Liver (tissue), 9 donors: ENCODE measurements around the gene B3GNT2. TPM values are rescaled to one million over a fixed set of nuclear protein-coding genes. Genes with fewer than 3 reads are reported as not detected.

Experiments
- DNase-seq: peaks from one replicate; pipeline ENCODE4 v3.0.0-alpha.2; 2017; ENCODE audit warnings: low spot score
- H3K27ac ChIP-seq, 2 donors: one replicate each; pipeline ENCODE4 v1.7.0; 2013; ENCODE audit warnings: inconsistent platforms in 2 of 2, low read length in 2 of 2, control low read depth in 1 of 2, low read depth in 1 of 2, mild to moderate bottlenecking in 1 of 2
- H3K27me3 ChIP-seq, 4 donors: one replicate each; pipeline versions ENCODE4 v1.6.1 to v1.7.0; 2013; ENCODE audit warnings: low read length in 3 of 4, inconsistent platforms in 1 of 4, mild to moderate bottlenecking in 1 of 4, moderate library complexity in 1 of 4; ENCODE audit not compliant: control insufficient read depth in 4 of 4, insufficient read depth in 4 of 4
- H3K36me3 ChIP-seq, 4 donors: one replicate each; pipeline versions ENCODE4 v1.6.1 to v1.7.0; 2013; ENCODE audit warnings: low read length in 3 of 4, mild to moderate bottlenecking in 3 of 4, low read depth in 1 of 4, moderate library complexity in 1 of 4; ENCODE audit not compliant: control insufficient read depth in 4 of 4, insufficient read depth in 3 of 4
- H3K4me1 ChIP-seq, 4 donors: one replicate each; pipeline versions ENCODE4 v1.6.1 to v1.7.0; 2013; ENCODE audit warnings: low read length in 3 of 4, mild to moderate bottlenecking in 3 of 4, moderate library complexity in 1 of 4; ENCODE audit not compliant: control insufficient read depth in 4 of 4, insufficient read depth in 4 of 4
- H3K4me3 ChIP-seq, 3 donors: one replicate each; pipeline versions ENCODE4 v1.6.1 to v1.7.0; 2013; ENCODE audit warnings: low read length in 3 of 3, control low read depth in 1 of 3, low read depth in 1 of 3, mild to moderate bottlenecking in 1 of 3
- H3K9ac ChIP-seq, 2 donors: one replicate each; pipeline ENCODE4 v1.7.0; 2013; ENCODE audit warnings: low read length in 2 of 2, mild to moderate bottlenecking in 2 of 2, moderate library complexity in 2 of 2, control low read depth in 1 of 2, low read depth in 1 of 2
- H3K9me3 ChIP-seq, 4 donors: one replicate each; pipeline versions ENCODE4 v1.6.1 to v1.7.0; 2013; ENCODE audit warnings: low read length in 3 of 4; ENCODE audit not compliant: control insufficient read depth in 4 of 4
- ATF3 ChIP-seq: IDR thresholded peaks from 2 replicates; pipeline ENCODE4 v1.6.1; 2016; ENCODE audit warnings: antibody characterized with exemption
- CTCF ChIP-seq: fragments of 150-350 bp; IDR thresholded peaks from 2 replicates; pipeline ENCODE4 v1.5.1; 2017; ENCODE audit warnings: improper control_type of control experiment, low read depth, low read length; ENCODE audit not compliant: missing input control
- FOXA2 ChIP-seq: IDR thresholded peaks from 2 replicates; pipeline ENCODE4 v1.6.1; 2016; ENCODE audit warnings: antibody characterized with exemption
- HNF4A ChIP-seq, 2 donors: conservative IDR thresholded peaks; 2 replicates each; pipeline ENCODE4 v1.6.1; 2016; ENCODE audit warnings: antibody characterized with exemption in 2 of 2, mild to moderate bottlenecking in 2 of 2
- HNF4G ChIP-seq: IDR thresholded peaks from 2 replicates; pipeline ENCODE4 v1.6.1; 2016; ENCODE audit warnings: antibody characterized with exemption
- JUND ChIP-seq, 2 donors: IDR thresholded peaks; 2 replicates each; pipeline ENCODE4 v1.6.1; 2016; ENCODE audit warnings: antibody characterized with exemption in 2 of 2
- MAX ChIP-seq: IDR thresholded peaks from 2 replicates; pipeline ENCODE4 v1.6.1; 2016; ENCODE audit warnings: antibody characterized with exemption
- NR2F2 ChIP-seq: IDR thresholded peaks from 2 replicates; pipeline ENCODE4 v1.6.1; 2016; ENCODE audit warnings: antibody characterized with exemption
- RAD21 ChIP-seq, 2 donors: IDR thresholded peaks; 2 replicates each; pipeline ENCODE4 v1.6.1; 2016; ENCODE audit warnings: antibody characterized with exemption in 2 of 2, mild to moderate bottlenecking in 2 of 2
- REST ChIP-seq: IDR thresholded peaks from 2 replicates; pipeline ENCODE4 v1.6.1; 2016; ENCODE audit warnings: antibody characterized with exemption, mild to moderate bottlenecking
- RXRA ChIP-seq, 2 donors: IDR thresholded peaks; 2 replicates each; pipeline ENCODE4 v1.6.1; 2017 to 2018; ENCODE audit warnings: antibody characterized with exemption in 2 of 2, mild to moderate bottlenecking in 1 of 2
- SP1 ChIP-seq: IDR thresholded peaks from 2 replicates; pipeline ENCODE4 v1.6.1; 2018; ENCODE audit warnings: antibody characterized with exemption, mild to moderate bottlenecking
- YY1 ChIP-seq: IDR thresholded peaks from 2 replicates; pipeline ENCODE4 v1.6.1; 2016; ENCODE audit warnings: antibody characterized with exemption, mild to moderate bottlenecking
- ZBTB33 ChIP-seq: IDR thresholded peaks from 2 replicates; pipeline ENCODE4 v1.6.1; 2016; ENCODE audit warnings: antibody characterized with exemption
- WGBS: extraction: QIAGEN DNeasy Blood & Tissue Kit; methylation state at CpG from one replicate; pipeline ENCODE4 v1.1.7; 2013; 5-methylcytosine and 5-hydroxymethylcytosine counted together
- polyA plus RNA-seq, 2 donors: library from polyadenylated mRNA; stranded (reverse) in 1 of 2; unstranded in 1 of 2; fragments of 200-250 nt in 1 of 2; fragments of >200 nt in 1 of 2; fragmentation: Nextera tagmentation in 1 of 2; extraction: Ambion mirVana in 1 of 2; gene quantifications; one replicate each; pipeline versions ENCODE4 v1.2.1 to v1.2.3, GENCODE V29; 2013 to 2015
- total RNA-seq, 2 donors: library from RNA; depleted of rRNA; stranded (reverse); fragments of >200 nt; gene quantifications; one replicate each; pipeline ENCODE4 v1.2.3, GENCODE V29; 2014
- donor health status: healthy.
- donor health status: healthy.
- donor health status: healthy.
- donor health status: healthy.
- donor health status: healthy.

The B3GNT2 gene
- total and polyA plus RNA-seq, 4 donors = 6.4 to 20.2 (median 14.2) TPM

GRCh38 chr2:62149708-62150107 lies 46.2 kb upstream of the B3GNT2 start:
- no peak for DNase-seq
- Histone ChIP-seq H3K9me3 (no peaks in the 10 kb centered on the region), H3K4me1 (no peaks in the 10 kb centered on the region), H3K36me3 (peaks cover 0 to 2% (median 0%) of the 10 kb centered on the region in 4 donors), H3K9ac (no peak overlapping the region), H3K27ac (no peak overlapping the region), H3K27me3 (no peaks in the 10 kb centered on the region), H3K4me3 (no peak overlapping the region)
- TF ChIP-seq JUND (IDR thresholded peaks at IDR 0.05) = no peak
- TF ChIP-seq ATF3 = no peak
- no peak for TF ChIP-seq YY1
- no peak for TF ChIP-seq RAD21 (IDR thresholded peaks at IDR 0.05)
- TF ChIP-seq FOXA2 = no peak

GRCh38 chr2:62150597-62151305 lies 45.2 kb upstream of the B3GNT2 start:
- Histone ChIP-seq H3K36me3 (peaks cover 0 to 2% (median 0%) of the 10 kb centered on the region in 4 donors), H3K9me3 (peaks cover 0 to 6% (median 0%) of the 10 kb centered on the region in 4 donors), H3K9ac (no peak overlapping the region), H3K27me3 (no peaks in the 10 kb centered on the region), H3K4me1 (no peaks in the 10 kb centered on the region), H3K27ac (no peak overlapping the region), H3K4me3 (no peak overlapping the region)
- no peak for TF ChIP-seq CTCF
- no peak for TF ChIP-seq HNF4G
- TF ChIP-seq NR2F2 = no peak
- TF ChIP-seq MAX = no peak
- TF ChIP-seq HNF4A (conservative IDR thresholded peaks at IDR 0.05) = no peak
- TF ChIP-seq SP1 = no peak
- TF ChIP-seq JUND (IDR thresholded peaks at IDR 0.05) = no peak
- no peak for TF ChIP-seq YY1
- TF ChIP-seq ZBTB33 = no peak
- TF ChIP-seq REST = no peak
- TF ChIP-seq RXRA (IDR thresholded peaks at IDR 0.05) = no peak
- 94% methylated on average over 6 of the region's 6 CpGs for WGBS
- DNase-seq = no peak
